Mammary epithelial cell (primary cell): ENCODE data around the gene CCDC39.

Experiments used
- EZH2 ChIP-seq: IDR thresholded peaks from 2 replicates; pipeline ENCODE4 v1.6.1; 2012; ENCODE audit warnings: low read length, inconsistent platforms, borderline replicate concordance
- TF ChIP-seq, protein P1 (sequence below), 2 donors: IDR thresholded peaks in 1 of 2; conservative IDR thresholded peaks in 1 of 2; 2 replicates each; pipeline ENCODE4 v1.5.1; 2011 to 2012; ENCODE audit warnings: inconsistent platforms in 2 of 2, low read length in 2 of 2, mild to moderate bottlenecking in 2 of 2, control low read depth in 1 of 2, low read depth in 1 of 2; ENCODE audit not compliant: insufficient read depth in 1 of 2; ENCODE audit errors: extremely low read depth in 1 of 2

DNA sequence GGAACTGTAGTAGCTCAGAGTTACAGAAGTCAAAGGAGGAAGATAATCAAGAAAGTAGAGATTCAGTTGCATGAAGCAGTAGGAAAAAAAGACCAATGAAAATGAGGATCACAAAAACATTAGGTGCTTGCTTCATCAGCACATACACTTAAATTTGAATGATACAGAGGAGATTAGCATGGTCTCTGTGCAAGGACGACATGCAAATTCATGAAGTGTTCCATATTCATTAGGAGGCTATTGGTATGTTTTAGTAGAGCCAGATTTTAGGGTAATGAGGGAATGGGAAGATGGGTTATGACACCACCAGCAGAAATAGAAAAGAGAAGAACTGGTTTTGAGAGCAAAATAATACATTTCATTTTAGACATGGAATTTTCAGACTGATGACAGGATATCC, 98.4 kb downstream of the CCDC39 start:
- TF ChIP-seq EZH2, result no peak
- TF ChIP-seq, protein P1, sequence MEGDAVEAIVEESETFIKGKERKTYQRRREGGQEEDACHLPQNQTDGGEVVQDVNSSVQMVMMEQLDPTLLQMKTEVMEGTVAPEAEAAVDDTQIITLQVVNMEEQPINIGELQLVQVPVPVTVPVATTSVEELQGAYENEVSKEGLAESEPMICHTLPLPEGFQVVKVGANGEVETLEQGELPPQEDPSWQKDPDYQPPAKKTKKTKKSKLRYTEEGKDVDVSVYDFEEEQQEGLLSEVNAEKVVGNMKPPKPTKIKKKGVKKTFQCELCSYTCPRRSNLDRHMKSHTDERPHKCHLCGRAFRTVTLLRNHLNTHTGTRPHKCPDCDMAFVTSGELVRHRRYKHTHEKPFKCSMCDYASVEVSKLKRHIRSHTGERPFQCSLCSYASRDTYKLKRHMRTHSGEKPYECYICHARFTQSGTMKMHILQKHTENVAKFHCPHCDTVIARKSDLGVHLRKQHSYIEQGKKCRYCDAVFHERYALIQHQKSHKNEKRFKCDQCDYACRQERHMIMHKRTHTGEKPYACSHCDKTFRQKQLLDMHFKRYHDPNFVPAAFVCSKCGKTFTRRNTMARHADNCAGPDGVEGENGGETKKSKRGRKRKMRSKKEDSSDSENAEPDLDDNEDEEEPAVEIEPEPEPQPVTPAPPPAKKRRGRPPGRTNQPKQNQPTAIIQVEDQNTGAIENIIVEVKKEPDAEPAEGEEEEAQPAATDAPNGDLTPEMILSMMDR (conservative IDR thresholded peaks at IDR 0.05 in 1 of 2, IDR thresholded peaks at IDR 0.05 in 1 of 2; ENCODE audit: extremely low read depth in 1 of 2, insufficient read depth in 1 of 2, low read depth in 1 of 2, low read length in 2 of 2), result no peak
